HepG2 (cell line): Measurements from ENCODE around the gene MYOM1. TPM values are rescaled to one million over a fixed set of nuclear protein-coding genes. Genes with fewer than 3 reads are reported as not detected.
A peak's percentile ranks its signal among the peaks of the same experiment; 100 is the strongest.

Experiments
- CBFB ChIP-seq: sonication (generic); formaldehyde crosslinking; IDR thresholded peaks from 2 replicates; pipeline ENCODE4 v1.4.0; 2020; ENCODE audit warnings: missing genetic modification reagents
- CC2D1A ChIP-seq: sonication (generic); formaldehyde crosslinking; IDR thresholded peaks from 2 replicates; pipeline ENCODE4 v1.8.1; 2023; ENCODE audit warnings: mild to moderate bottlenecking, missing genetic modification reagents
- FOXO1 ChIP-seq: sonication (generic); formaldehyde crosslinking; IDR thresholded peaks from 2 replicates; pipeline ENCODE4 v1.4.0; 2020; ENCODE audit warnings: missing genetic modification reagents
- GABPA ChIP-seq, 2 experiments: IDR thresholded peaks; 2 replicates each; pipeline ENCODE4 v1.6.1; 2011 to 2016; ENCODE audit warnings: low read depth in 2 of 2, low read length in 1 of 2, missing biosample characterization in 1 of 2, missing genetic modification characterization in 1 of 2
- GTF2F1 ChIP-seq: fragments of 150-350 bp; IDR thresholded peaks from 2 replicates; pipeline ENCODE4 v1.6.1; 2014; ENCODE audit warnings: low read length
- HNF4G ChIP-seq, 2 experiments: sonication (generic) in 1 of 2; formaldehyde crosslinking in 1 of 2; IDR thresholded peaks; 2 replicates each; pipeline versions ENCODE4 v1.4.0 to v1.6.1; 2011 to 2020; ENCODE audit warnings: borderline replicate concordance in 2 of 2, low read depth in 2 of 2, mild to moderate bottlenecking in 2 of 2, low read length in 1 of 2, missing genetic modification reagents in 1 of 2, moderate library complexity in 1 of 2
- MTA3 ChIP-seq: sonication (generic); formaldehyde crosslinking; IDR thresholded peaks from 2 replicates; pipeline ENCODE4 v1.4.0; 2020; ENCODE audit warnings: missing genetic modification reagents
- PAX8 ChIP-seq: sonication (generic); formaldehyde crosslinking; IDR thresholded peaks from 2 replicates; pipeline ENCODE4 v1.8.0; 2022; ENCODE audit warnings: mild to moderate bottlenecking, missing genetic modification reagents, borderline replicate concordance
- RCOR2 ChIP-seq: IDR thresholded peaks from 2 replicates; pipeline ENCODE4 v1.6.1; 2016; ENCODE audit warnings: missing biosample characterization, missing genetic modification reagents
- RNF2 ChIP-seq: fragments of 450-650 bp; conservative IDR thresholded peaks from 2 replicates; pipeline ENCODE4 v1.6.1; 2016; ENCODE audit warnings: low read depth
- SAP130 ChIP-seq: IDR thresholded peaks from 2 replicates; pipeline ENCODE4 v1.6.1; 2016; ENCODE audit warnings: low read depth
- SCMH1 ChIP-seq: sonication (generic); formaldehyde crosslinking; IDR thresholded peaks from 2 replicates; pipeline ENCODE4 v1.9.0; 2021; ENCODE audit warnings: missing genetic modification reagents, mild to moderate bottlenecking, borderline replicate concordance
- SNAI1 ChIP-seq: sonication (generic); formaldehyde crosslinking; IDR thresholded peaks from 2 replicates; pipeline ENCODE4 v1.5.0; 2020; ENCODE audit warnings: mild to moderate bottlenecking, missing genetic modification reagents, borderline replicate concordance
- SP1 ChIP-seq, 2 experiments: fragments of 450-650 bp in 1 of 2; sonication (generic) in 1 of 2; formaldehyde crosslinking in 1 of 2; IDR thresholded peaks; 2 replicates each; pipeline versions ENCODE4 v1.4.0 to v1.6.1; 2016 to 2020; ENCODE audit warnings: missing genetic modification reagents in 1 of 2
- YY1 ChIP-seq: IDR thresholded peaks from 2 replicates; pipeline ENCODE4 v1.6.1; 2011; ENCODE audit warnings: low read length, low read depth, moderate library complexity, mild to moderate bottlenecking; ENCODE audit not compliant: insufficient read depth, insufficient replicate concordance
- ZBTB42 ChIP-seq: sonication (generic); formaldehyde crosslinking; IDR thresholded peaks from 2 replicates; pipeline ENCODE4 v1.5.0; 2020; ENCODE audit warnings: mild to moderate bottlenecking, missing genetic modification reagents
- ZNF12 ChIP-seq: sonication (generic); formaldehyde crosslinking; IDR thresholded peaks from 2 replicates; pipeline ENCODE4 v1.5.0; 2020; ENCODE audit warnings: missing genetic modification reagents
- ZNF3 ChIP-seq: IDR thresholded peaks from 2 replicates; pipeline ENCODE4 v1.7.0; 2017; ENCODE audit warnings: inconsistent platforms
- ZNF543 ChIP-seq: sonication (generic); formaldehyde crosslinking; IDR thresholded peaks from 2 replicates; pipeline ENCODE4 v1.4.0; 2020; ENCODE audit warnings: mild to moderate bottlenecking, missing genetic modification reagents
- ZNF569 ChIP-seq: sonication (generic); formaldehyde crosslinking; IDR thresholded peaks from 2 replicates; pipeline ENCODE4 v1.5.0; 2020; ENCODE audit warnings: mild to moderate bottlenecking, missing genetic modification reagents, moderate library complexity, borderline replicate concordance
- ZNF644 ChIP-seq: IDR thresholded peaks from 2 replicates; pipeline ENCODE4 v1.6.1; 2016; ENCODE audit warnings: low read depth
- ZSCAN31 ChIP-seq: sonication (generic); formaldehyde crosslinking; IDR thresholded peaks from 2 replicates; pipeline ENCODE4 v1.5.0; 2020; ENCODE audit warnings: low read depth, mild to moderate bottlenecking, missing genetic modification reagents
- polyA plus RNA-seq, 8 experiments: library from polyadenylated mRNA; depleted of rRNA in 3 of 8; stranded (reverse) in 7 of 8; unstranded in 1 of 8; fragments of >200 nt; fragmentation: Illumina TruSeq in 4 of 8; extraction: Trizol in 4 of 8; gene quantifications; 2 replicates each; pipeline versions ENCODE4 v1.2.1 to v1.2.3, GENCODE V29; 2011 to 2016; ENCODE audit warnings: low read depth in 4 of 8, missing spikeins in 1 of 8, mixed read lengths in 1 of 8; ENCODE audit not compliant: insufficient read depth in 1 of 8
- total RNA-seq, 5 experiments: library from RNA; depleted of rRNA; stranded (reverse); fragments of >200 nt; fragmentation: Illumina TruSeq; extraction: Trizol; gene quantifications; 2 replicates each; pipeline ENCODE4 v1.2.3, GENCODE V29; 2016; ENCODE audit warnings: low read depth in 1 of 5

MYOM1 gene
- total and polyA plus RNA-seq, 2 of the 13 experiments (the other 11 are each of a cell fraction or from before 2014, with no cell fraction given) = 0.46 to 0.98 TPM

DNA sequence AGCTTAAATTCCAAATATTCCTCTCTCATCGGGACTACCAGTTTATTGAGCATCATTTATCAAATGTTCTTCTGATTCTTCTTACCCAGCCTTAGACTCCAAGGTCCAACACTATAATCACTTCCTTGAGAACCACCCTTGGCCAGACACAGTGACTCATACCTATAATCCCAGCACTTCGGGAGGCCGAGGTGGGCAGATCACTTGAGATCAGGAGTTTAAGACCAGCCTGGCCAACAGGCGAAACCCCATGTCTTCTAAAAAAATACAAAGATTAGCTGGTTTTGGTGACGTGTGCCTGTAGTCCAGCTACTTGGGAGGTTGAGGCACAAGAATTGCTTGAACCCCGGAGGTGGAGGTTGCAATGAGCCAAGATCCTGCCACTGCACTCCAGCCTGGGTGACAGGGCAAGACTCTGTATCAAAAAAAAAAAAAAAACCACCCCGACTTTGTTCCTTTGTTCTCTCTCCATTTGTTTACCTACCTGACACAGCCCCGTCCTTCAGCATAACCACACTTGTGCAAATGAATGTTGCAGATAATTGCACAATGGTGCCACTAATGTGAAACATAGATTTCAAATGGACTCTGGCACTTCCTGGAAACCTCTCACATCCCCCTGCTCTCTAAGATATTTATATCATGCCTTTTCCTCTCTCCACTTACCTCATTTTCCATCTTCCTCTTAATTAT is 167.9 kb downstream of the MYOM1 start (continued):
- TF ChIP-seq CC2D1A (no peak), RNF2 (no peak), MTA3 (no peak), HNF4G (IDR thresholded peaks at IDR 0.05; ENCODE audit: borderline replicate concordance, low read depth, low read length) (peak; percentile 95), HNF4G (CRISPR knock-in tag; IDR thresholded peaks at IDR 0.05; ENCODE audit: borderline replicate concordance, low read depth) (peak; percentile 88; the same call in 1 of the 2 replicates), ZNF3 (CRISPR knock-in tag) (peak; percentile 79; the same call in 1 of the 2 replicates), ZNF644 (CRISPR knock-in tag) (no peak), ZNF12 (CRISPR knock-in tag) (0 out of 2 replicates have a peak, but pooled peaks have one; percentile 71), GABPA (IDR thresholded peaks at IDR 0.05; ENCODE audit: low read depth, low read length) (no peak), GABPA (CRISPR knock-in tag; IDR thresholded peaks at IDR 0.05; ENCODE audit: low read depth) (peak; percentile 52; the same call in 1 of the 2 replicates), SCMH1 (no peak), SAP130 (peak; percentile 90), SNAI1 (CRISPR knock-in tag) (no peak), ZBTB42 (CRISPR knock-in tag) (no peak), YY1 (no peak), FOXO1 (peak; percentile 97), ZSCAN31 (CRISPR knock-in tag) (no peak), PAX8 (CRISPR knock-in tag) (no peak), SP1 (IDR thresholded peaks at IDR 0.05) (no peak), SP1 (CRISPR knock-in tag; IDR thresholded peaks at IDR 0.05) (peak; percentile 51; the same call in 1 of the 2 replicates), ZNF569 (CRISPR knock-in tag) (no peak), CBFB (peak; percentile 95), RCOR2 (CRISPR knock-in tag) (peak; percentile 93), GTF2F1 (no peak), ZNF543 (0 out of 2 replicates have a peak, but pooled peaks have one; percentile 48)
